Astrocyte of the spinal cord (primary cell): ENCODE data around the gene UAP1L1.
A peak's percentile ranks its signal among the peaks of the same experiment; 100 is the strongest.

Experiments
- DNase-seq: peaks from one replicate; pipeline ENCODE4 v3.0.0; 2011; ENCODE audit warnings: low read depth, low spot score
- H3K4me3 ChIP-seq: 2 replicates; pipeline ENCODE4 v1.5.1; 2011; ENCODE audit warnings: low read depth, mild to moderate bottlenecking, low read length, moderate library complexity
- CTCF ChIP-seq: IDR thresholded peaks from 2 replicates; pipeline ENCODE4 v1.5.1; 2012; ENCODE audit warnings: low read depth, mild to moderate bottlenecking, low read length, inconsistent platforms
- in situ Hi-C: cut with HindIII; loops from 2 replicates; pipeline ENCODE4 v1.10.0; 2017; ENCODE audit warnings: low sequenced_read_pairs

UAP1L1 gene

GRCh38 chr9:137080260-137081122, 3.2 kb downstream of the UAP1L1 start:
- H3K4me3 ChIP-seq, result no peak overlapping the region
- DNase-seq, result no peak
- in situ Hi-C loops, result no loop called here
- no peak for TF ChIP-seq CTCF

- in situ Hi-C loops, result no loop called here
- no peak overlapping the region for H3K4me3 ChIP-seq
- DNase-seq, result no peak
- no peak for TF ChIP-seq CTCF
These were observed 5.1 kb downstream of the UAP1L1 start for GRCh38 chr9:137082222-137082924.

- DNase-seq, result no peak
- no peak overlapping the region for H3K4me3 ChIP-seq
- TF ChIP-seq CTCF, result no peak
- in situ Hi-C loops, result no loop called here
These were observed 5.6 kb downstream of the UAP1L1 start for GRCh38 chr9:137082925-137083290.

- DNase-seq, result peak; percentile 96
- TF ChIP-seq CTCF, result no peak
- no peak overlapping the region for H3K4me3 ChIP-seq
- in situ Hi-C loops, result no loop called here
These were observed 6.2 kb downstream of the UAP1L1 start for GRCh38 chr9:137083394-137084004.

GRCh38 chr9:137084526-137084925, 7.2 kb downstream of the UAP1L1 start:
- DNase-seq, result no peak
- TF ChIP-seq CTCF, result no peak
- in situ Hi-C loops, result no loop called here
- H3K4me3 ChIP-seq, result no peak overlapping the region

GRCh38 chr9:137085920-137086530, 8.7 kb downstream of the UAP1L1 start:
- in situ Hi-C loops, result no loop called here
- DNase-seq, result peak; percentile 28
- no peak for TF ChIP-seq CTCF
- H3K4me3 ChIP-seq, result peak overlapping the region; percentile 82
